Measurements from ENCODE around the gene PID1.

The PID1 gene

DNA sequence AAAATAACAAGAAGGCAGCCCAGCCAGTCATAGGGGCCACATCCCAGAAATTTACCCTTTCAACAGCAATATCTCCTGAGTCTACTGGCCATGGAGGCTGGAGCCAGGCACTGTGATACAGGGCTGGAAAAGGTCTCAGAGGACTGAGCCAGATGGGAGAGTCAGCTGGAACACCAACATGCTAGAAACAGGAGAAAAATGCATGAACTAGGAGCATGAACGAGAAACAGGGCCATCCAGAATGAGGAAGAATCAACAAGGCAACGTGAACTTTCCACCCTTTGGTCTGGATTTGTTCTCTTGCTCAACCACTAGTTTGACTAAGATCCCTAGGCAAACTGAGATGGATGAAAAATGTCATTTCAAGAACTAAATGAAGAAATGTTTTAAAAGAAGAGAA is 13.1 kb downstream of the PID1 start:
- DNase-seq = no peak

DNA sequence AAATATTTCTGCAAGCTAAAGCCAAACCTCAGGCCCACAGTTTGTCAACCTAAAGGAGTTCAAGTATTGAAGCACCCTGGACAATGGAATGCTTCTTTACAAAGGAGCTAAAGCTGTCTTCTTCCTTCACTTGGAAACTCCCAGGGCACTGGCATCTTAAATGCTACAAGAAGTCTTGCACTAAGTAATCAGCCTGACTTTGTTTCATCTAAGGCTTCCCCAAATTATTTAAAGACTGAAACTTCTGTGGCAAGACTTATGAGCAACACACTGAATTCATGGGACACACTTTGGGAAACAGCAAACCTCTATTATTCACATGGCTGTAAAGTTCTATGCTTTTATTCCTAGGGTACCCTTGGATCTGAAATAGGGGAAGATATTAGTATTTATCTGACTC is 14.7 kb downstream of the PID1 start:
- no peak for DNase-seq

DNA sequence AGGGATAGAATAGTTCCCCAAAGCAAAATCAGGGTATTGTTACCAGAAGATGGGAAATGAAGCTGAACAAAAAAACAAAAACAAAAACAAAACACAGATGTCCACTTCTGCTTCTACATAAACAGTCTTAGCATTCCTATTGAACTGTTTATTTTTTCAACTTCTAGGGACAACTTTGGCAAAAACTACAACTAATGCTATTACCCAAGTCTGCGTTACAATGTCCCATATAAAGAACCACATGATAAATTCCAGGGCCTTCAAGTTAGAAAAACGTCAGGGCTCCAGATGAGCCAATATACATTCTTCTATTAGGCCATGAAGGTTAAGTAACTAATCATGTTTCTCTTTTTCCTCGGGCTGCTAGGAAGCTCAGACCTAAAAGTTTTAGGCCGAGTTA is 16.9 kb downstream of the PID1 start:
- no peak for DNase-seq

DNA sequence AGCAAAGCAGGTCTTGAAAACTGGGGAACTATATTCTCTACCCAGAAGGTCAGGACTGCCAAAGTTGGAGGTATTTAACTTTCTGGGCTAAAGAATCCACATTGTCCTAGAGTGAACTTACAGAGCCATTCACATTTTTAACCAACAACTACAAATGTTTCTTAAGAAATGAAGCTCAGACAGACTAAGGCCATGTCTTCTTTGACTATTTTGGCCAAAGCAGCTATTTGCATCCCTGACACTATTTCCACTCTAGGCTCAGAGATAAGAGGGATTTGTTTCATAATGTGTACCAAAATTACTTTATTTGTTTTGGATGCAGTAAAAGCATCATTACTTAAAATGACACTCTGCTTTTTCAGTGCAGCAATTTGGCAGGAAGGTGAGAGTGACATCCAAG is 18.1 kb downstream of the PID1 start:
- DNase-seq = no peak

DNA sequence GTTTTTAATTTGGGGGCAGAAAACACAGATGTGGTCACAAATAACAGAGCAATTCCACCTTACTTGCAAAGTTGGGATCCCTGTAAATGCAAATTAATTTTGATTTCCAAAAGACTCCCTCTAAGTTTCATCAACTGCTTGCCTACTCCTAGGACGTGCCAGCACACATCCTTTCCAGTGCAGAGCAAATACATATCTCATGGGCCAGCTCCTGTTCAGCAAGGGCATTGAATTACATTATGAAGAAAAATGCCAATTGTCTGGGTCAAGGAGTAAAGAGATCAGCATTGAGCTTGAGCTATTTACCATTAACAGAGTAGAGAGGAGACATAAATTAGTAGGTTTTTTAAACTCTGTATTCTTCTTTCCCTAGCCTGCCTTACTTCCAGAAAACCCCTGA is 18.8 kb downstream of the PID1 start:
- no peak for DNase-seq

DNA sequence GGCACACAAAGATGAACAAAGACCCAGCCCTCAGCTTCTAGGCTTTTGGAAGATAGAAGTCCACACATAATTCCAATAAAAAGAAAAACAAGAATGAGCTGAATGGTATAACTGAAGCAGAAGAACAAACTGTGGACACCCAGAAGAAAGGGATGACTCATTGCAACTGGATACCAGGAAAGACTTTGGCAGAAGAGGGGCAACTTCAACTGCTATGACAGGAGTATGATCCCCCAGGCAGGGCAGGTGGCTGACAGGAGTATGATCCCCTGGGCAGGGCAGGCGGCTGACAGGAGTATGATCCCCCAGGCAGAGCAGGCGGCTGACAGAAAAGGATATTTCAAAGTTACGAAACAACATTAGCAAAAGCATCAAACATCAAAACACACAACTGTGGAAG is 21.6 kb downstream of the PID1 start:
- no peak for DNase-seq

DNA sequence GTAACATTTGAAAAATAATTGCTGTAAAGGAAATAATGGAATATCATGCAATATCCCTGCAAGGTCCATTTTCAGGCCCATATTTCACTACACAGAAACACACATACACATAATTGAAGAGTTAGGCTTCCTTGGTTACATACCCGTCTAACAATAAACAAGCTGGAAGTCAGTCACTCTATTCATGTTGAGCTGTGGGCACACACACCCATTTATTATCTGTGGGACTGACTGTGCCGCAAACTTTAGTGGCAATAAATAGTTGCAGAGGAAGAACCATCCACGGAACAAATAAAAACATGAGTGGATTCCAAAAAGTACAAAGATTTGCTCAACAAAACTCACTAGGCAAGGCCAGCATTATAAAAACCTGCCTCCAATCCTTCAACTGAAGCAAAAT is 24.8 kb downstream of the PID1 start:
- no peak for DNase-seq

DNA sequence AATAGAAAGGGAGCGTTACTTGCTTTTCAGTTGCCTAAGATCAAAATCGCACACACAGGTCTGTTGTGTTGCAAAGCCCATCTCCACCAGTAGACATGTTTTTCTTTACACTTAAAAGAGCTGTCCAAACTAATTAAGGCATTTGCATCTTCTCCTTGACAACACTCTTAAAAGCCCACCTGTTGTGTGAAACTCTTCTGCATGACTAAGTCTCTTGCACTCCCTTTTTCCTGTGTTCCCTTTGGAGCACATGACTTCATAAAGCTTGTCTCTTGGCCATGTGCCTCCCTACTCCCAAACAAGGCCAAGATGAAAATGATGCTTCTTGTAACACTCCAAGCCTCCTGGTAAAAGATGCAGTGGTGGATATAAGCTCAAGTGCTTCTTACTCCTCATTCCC is 26.1 kb downstream of the PID1 start:
- DNase-seq = no peak

DNA sequence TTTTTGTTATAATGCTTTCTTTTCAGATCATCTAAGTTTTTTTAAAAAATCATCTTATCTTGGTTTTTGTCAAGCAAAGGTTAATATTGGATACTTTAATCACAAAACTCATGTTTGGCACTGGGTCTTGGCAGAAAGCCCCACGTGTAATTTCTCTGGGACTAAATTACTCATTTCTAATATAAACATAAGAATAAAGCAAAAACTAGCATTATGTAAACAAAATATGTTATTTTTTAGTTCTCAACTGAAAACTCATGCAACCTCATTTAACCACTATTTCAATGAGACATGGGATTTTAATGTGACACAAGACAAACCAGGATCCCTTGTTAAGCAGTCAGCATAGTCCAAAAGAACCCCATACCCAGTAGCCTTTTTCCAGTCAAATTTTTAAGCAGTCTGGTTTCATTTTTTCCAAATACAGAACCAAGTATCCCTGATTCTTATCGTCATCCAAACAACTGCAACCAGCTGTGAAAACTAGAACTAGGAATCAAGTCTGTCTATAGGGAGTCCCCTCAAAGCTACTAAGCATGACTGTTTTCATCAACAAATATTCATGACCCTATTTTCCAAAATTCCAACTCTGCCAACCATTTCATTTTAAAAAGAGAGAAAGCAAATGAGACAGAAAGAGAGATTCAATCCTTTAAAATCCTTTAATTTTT is 27.1 kb downstream of the PID1 start:
- DNase-seq = no peak

DNA sequence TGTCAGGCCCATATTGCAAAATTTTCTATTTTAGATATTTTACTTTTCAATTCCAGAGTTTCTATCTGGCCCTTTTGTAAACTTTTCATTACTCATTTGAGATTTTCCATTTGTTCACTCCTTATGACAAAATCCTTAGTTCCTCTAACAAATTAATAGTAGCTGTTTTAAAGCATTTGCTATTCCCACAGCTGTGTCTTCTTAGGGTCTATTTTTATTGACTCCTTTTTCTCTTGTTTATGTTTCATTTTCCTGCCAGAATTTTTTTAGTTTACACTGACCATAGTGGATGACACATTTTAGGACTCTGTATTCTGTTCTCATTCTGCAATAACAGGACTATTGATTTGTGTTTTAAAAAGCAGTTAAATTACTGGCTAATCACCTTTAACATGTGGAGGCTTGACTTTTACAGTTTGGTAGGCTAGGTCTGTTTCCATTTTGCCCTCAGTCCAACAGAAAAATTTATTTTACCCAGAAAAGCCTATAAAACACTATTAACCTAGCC is 30.0 kb downstream of the PID1 start:
- DNase-seq = no peak

DNA sequence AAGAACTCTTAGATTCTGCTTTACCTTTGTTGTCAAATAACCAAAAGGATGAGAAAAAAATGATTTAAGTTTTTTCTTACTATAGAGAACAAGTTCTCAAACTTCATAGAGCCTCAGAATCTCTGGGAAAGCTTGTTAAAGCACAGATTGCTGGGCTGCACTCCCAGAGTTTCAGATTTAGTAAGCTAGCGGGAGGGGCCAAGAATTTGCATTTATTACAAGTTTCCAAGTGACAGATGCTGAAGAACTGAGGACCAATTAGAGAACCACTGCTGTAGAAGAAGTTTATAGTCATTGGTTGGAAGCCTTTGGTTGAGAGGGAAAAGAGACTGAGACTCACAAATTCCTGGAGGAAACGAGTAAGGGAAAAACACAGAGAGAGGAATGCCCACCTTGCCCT is 32.1 kb downstream of the PID1 start:
- no peak for DNase-seq

DNA sequence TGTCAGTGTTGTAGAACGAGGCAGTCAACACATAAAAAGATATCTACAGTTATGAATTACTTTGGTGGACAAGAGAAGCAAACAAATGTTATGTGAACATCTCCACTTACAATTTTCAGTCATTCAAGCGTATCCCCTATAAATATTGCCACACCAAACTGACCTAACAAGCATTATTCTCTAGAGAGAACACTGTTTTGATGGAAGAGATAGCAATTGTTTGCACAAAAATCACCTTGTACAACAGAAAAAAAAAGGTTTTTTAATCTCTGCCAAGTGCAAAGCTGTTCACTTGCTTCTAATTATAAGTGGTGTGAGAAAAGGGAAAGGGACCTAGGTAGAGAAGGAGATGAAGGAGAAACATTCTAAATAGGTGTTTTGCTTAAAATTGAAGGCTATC is 33.8 kb downstream of the PID1 start:
- peak; percentile 40 for DNase-seq

DNA sequence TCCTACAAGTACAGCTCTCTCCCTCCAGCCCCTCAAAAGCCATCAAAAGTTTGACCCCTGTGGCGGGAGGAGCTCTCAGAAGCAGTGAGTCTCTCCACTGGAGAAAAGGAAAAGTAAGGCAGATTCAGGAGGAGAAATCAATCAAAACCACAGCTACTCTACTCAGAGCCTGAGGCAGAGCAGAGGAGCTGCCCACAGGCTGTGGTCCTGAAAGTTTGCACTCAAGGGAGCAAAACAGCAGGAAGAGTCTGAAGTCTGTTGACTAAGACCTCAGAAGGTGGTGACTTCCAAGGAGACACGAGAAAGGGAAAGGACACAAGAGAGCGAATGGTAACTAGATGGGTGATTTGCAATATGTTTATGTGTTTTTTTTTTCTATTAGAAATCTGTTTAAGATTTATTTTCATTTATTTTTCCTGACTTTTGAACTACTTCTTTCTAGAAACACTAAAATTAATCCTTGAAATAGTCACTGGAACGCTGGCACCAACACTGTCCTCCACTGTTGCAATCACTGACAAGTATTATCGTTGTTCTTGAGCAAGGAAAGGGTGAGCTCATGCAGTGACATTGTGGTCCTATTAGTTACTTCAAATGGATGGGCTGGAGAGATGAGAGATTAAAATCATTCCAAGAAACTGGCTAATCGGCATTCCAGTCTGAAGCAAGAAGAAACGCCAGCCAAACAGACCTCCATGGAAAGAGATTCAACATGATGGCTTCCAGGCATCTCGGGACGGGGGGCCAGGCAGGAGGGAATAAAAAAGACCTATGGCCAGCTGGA is 35.8 kb downstream of the PID1 start:
- DNase-seq = no peak

DNA sequence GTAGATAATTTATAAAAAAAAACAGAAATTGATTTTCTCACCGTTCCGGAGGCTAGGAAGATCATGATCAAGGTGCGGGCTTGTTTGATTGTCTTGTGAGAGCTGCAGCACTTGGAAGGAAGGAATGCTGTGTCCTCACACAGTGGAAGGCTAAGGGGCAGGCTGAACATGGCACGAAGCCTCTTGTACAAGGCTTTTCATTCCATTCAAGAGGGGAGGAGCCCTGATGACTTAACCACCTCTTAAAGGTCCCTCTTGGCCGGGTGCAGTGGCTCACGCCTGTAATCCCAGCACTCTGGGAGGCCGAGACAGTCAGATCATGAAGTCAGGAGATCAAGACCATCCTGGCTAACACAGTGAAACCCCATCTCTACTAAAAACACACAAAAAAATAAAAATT is 39.2 kb downstream of the PID1 start:
- no peak for DNase-seq

DNA sequence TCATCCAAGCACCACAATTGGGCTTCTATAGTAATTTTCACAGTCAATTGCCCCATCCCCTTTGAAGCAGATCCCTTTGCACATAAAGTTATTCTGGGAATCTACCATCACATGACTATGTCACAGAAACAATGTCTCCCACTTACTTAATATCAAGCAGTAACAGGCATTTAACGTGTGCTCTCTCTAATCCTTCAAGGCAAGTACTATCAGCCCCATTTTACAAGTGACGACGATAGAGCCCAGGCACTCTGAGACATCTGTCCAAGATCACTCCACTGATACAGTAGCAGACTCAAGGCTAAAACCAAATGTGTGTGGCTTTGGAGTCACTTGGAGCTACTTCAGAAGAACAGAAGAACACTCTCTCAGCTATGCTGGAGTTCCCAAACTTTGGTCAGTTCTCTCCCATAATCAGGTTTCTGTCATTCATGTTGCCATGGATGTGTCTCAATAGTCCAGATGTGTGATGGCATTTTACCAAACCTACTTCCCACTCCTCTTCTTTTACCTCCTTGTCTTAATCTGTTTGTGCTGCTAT is 39.7 kb downstream of the PID1 start:
- DNase-seq = no peak

DNA sequence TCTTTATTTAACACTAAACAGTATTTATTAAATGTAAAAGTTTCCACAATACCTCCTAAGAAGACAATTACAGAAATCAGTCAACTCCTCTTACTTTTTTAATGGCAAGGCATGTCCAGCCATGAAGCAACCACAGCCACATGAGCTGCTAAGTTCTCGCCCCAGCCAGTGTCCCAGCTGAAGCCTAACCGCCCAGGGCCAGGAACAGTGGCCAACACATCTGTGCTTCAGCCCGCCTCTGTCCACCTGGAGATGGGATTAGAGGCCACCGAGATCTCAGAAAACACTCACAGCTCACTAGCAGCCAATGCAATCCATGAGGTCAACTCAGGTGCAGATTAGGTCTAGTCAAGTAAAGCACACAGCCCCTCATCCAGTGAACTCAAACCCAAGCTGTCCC is 40.2 kb downstream of the PID1 start:
- DNase-seq = no peak

DNA sequence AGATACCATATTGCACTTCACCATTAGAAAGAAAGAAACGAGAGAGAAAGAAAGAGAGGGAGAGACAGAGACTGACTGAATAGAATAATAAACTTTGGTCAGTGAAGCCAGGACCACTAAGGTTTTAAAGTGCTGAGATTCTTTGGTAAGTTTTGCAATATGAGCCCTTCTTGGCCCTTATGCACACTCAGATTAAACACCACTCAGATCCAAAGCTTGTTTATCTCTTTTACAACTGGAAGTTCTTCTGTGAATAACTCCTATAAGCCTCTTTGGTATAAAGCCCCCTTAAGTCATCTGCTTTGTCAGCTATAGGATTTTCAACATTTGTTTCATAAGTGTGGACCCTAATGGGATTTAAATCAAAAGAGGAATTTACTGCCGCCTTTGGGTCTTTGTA is 40.8 kb downstream of the PID1 start:
- DNase-seq = no peak

DNA sequence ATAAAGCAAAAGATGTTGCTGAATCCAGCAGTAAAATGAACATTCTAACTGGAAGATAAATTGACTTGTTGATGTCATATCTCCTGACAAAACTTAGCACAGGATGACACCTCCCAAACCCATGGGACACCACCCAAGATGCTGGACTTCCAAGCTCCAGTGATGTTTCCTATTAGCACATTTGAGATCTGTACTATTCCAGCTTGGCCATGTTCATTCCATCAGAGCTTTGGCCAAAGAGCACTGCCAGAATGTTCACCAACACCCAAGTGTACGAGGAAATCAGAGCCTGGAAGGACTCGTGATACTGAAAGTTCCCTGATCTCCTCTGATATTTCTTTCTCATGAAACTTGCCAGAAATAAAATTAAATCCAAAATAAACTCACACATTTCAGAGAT is 44.7 kb downstream of the PID1 start:
- DNase-seq = no peak

DNA sequence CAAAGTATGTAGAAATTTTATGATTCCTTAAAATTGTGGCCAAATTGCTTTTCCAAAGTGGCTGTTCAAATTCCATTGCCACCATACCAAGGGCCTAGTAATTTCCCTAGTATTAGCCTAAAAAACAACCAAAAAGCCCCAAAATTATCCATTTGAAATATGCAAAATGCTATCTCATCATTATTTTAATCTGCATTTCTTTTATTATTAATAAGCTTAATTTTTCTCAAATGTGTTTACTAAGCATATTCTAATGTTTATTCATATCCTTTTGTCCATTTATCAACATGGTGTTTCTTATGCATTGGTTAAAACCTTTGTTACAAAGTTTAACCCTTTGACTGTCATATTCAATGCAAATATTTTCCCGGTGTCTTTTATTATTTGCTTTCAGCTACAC is 48.0 kb downstream of the PID1 start:
- DNase-seq = no peak

DNA sequence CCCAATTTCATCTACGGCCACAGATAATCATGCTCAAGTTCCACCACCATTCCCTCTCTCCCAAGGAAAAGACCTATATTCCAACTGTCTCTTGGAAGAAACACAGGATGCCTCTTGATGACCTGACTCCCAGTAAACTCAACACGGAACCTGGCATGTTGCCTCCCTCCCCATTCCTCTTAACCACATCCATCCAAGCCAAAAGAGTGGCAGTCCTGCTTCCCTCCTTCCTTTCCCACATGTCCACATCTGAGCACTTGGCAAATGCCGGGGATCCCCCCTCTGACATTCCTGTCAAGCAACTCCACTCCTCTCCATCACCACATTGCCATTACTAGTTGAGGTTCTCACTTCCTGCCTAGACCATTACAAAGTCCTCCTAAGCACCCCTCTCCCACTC is 49.4 kb downstream of the PID1 start:
- no peak for DNase-seq

DNA sequence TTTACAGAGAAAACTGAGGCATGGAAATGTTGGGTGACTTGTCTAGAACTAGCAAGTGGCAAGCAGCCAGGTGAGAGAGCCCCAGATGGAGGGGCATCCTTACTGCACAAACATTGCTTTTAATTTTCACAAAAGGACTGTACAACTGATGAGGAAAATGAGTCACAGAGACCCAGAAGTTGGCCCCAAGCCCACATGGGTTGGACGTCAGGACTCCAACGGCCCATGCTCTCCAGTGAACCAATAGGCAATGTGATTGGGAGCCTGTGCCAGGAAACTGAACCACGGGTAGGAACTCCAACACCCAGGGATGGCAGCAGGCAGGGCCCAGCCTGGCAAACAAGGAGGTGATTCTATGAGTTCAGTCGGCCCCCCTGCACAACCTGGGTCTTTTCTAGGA is 50.8 kb downstream of the PID1 start:
- DNase-seq = no peak

DNA sequence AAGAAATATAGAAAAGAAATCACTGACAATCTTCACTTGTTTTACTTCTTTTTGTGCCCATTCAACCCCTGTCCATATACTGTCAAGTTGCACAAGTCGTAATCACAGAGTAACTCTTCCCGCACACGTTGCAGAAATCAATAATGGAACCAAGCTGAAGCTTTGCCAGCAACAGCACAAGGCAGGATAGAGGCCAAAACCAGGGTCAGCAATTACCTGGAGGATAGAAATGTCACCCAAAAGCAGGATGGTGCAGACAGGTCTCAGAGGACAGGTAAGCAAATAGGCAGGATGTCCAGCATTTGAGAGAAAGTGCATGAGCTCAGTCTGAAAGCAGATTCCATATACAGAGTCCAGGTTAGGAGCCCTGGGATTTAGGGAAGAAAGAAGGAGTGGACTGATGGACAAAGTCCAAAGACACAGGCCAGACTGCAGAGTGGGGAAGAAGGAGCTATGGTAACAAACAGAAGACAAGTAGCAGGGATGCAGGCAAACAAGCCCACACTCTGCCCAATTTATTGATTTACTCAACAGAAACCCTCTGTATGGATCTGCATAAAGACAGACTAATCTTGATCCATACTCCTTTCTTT is 52.7 kb downstream of the PID1 start:
- no peak for DNase-seq

DNA sequence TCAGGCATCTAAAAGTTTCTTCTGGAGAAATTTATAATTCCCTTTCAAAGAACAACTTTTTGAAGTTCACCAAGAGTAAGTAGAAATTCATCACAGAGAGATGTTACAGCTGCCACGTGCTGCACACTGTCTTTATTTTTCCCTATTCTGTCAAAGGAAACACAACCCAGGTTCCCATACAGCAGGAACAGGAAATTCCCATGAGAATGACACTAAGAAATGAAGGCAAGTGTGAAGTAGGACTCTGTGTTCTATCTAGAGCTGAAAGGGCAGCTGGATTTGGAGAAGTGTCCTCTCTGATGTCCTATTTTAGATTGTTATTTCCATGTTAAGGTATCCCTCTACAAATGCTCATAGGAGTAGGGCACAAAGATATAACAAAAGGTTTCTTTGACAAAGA is 58.8 kb downstream of the PID1 start:
- no peak for DNase-seq

DNA sequence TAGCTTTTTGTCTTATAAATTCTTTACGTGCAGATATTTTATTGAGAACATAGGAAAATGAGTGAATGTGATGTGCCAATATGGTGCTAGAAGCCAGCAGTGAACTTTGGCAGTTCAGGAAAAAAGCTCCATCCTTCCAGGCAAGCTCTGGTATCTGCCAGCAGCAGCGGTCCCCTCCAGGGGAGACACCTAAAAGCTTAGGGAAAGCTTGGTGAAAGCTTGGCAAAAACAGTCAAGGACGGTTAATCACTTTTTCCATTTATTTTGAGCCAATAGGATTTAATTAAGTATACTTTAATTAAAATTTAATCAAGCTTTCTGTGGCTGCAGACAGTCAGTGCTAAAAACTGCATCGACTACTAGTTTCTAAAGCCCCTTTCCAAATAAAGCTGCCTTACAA is 60.4 kb downstream of the PID1 start:
- no peak for DNase-seq

All from NCI-H146 (cell line).